ENCODE measurements around the gene POMT2.

Gene POMT2

DNA sequence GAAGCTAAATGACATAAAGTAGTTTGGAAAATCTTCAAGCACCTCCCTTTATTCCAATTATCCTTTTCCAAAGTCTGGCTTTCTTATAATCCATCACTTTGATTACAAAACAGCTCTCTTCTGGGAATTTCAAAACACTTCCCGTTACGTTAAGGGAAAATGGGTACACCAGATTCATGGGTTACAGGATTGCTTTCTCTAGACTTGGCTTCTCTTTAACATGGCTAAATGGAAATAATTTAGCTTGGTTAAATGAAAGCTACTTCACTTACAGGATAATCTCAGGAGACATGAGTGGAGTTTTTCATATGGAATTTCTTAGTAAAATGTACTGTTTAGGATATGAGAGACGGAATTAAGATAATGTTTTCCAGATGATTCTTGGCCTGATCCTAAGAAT lies 14.9 kb upstream of the POMT2 start:
- no peak overlapping the region for H3K27ac ChIP-seq
- TF ChIP-seq, protein P1, sequence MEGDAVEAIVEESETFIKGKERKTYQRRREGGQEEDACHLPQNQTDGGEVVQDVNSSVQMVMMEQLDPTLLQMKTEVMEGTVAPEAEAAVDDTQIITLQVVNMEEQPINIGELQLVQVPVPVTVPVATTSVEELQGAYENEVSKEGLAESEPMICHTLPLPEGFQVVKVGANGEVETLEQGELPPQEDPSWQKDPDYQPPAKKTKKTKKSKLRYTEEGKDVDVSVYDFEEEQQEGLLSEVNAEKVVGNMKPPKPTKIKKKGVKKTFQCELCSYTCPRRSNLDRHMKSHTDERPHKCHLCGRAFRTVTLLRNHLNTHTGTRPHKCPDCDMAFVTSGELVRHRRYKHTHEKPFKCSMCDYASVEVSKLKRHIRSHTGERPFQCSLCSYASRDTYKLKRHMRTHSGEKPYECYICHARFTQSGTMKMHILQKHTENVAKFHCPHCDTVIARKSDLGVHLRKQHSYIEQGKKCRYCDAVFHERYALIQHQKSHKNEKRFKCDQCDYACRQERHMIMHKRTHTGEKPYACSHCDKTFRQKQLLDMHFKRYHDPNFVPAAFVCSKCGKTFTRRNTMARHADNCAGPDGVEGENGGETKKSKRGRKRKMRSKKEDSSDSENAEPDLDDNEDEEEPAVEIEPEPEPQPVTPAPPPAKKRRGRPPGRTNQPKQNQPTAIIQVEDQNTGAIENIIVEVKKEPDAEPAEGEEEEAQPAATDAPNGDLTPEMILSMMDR (conservative IDR thresholded peaks at IDR 0.05; ENCODE audit: low read depth, low read length), result no peak

DNA sequence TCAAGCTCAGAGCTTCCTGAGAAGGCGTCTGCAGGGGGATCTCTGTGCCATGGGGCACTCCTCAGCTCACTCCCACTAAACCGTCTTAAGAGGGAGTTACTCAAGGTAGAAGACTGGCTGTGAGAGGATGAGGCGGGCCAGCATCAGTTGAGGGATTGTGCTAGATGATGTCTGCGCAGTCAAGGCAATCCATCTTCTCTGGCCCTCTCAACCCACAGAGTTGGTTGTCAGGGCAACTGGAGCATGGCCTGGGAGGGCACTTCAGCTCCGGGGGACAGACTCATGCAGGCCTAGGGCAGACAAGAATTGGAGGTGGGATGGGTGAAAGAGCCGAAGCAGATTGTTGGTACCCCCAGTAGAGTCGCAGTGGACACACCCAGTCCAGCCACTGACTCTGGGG lies 9.2 kb upstream of the POMT2 start:
- Histone ChIP-seq H2AFZ (ENCODE audit: low read depth) (no peak overlapping the region), H3K36me3 (ENCODE audit: insufficient read depth) (no peaks in the 10 kb centered on the region), H4K20me1 (ENCODE audit: insufficient read depth) (no peaks in the 10 kb centered on the region), H3K27me3 (ENCODE audit: insufficient read depth, low read depth) (no peaks in the 10 kb centered on the region), H3K4me2 (no peak overlapping the region), H3K9ac (no peak overlapping the region), H3K4me1 (ENCODE audit: low read depth, poor library complexity, severe bottlenecking) (no peaks in the 10 kb centered on the region), H3K79me2 (ENCODE audit: insufficient read depth, low read depth) (no peaks in the 10 kb centered on the region), H3K4me3 (IDR thresholded peaks at IDR 0.05; ENCODE audit: insufficient read depth, low read depth, low read length) (no peak overlapping the region), H3K27ac (no peak overlapping the region)
- TF ChIP-seq, protein P1 (conservative IDR thresholded peaks at IDR 0.05; ENCODE audit: low read depth, low read length), result no peak

More for the DNA sequence above, 14.9 kb upstream of the POMT2 start:
- no peaks in the 10 kb centered on the region for H4K20me1 ChIP-seq (ENCODE audit: insufficient read depth)
- no peak overlapping the region for H2AFZ ChIP-seq (ENCODE audit: low read depth)
- no peaks in the 10 kb centered on the region for H3K4me1 ChIP-seq (ENCODE audit: low read depth, poor library complexity, severe bottlenecking)
- H3K79me2 ChIP-seq (ENCODE audit: insufficient read depth, low read depth), result no peaks in the 10 kb centered on the region
- H3K4me3 ChIP-seq (IDR thresholded peaks at IDR 0.05; ENCODE audit: insufficient read depth, low read depth, low read length), result no peak overlapping the region
- H3K9ac ChIP-seq, result no peak overlapping the region
- H3K36me3 ChIP-seq (ENCODE audit: insufficient read depth), result no peaks in the 10 kb centered on the region
- H3K27me3 ChIP-seq (ENCODE audit: insufficient read depth, low read depth), result no peaks in the 10 kb centered on the region
- no peak overlapping the region for H3K4me2 ChIP-seq

DNA sequence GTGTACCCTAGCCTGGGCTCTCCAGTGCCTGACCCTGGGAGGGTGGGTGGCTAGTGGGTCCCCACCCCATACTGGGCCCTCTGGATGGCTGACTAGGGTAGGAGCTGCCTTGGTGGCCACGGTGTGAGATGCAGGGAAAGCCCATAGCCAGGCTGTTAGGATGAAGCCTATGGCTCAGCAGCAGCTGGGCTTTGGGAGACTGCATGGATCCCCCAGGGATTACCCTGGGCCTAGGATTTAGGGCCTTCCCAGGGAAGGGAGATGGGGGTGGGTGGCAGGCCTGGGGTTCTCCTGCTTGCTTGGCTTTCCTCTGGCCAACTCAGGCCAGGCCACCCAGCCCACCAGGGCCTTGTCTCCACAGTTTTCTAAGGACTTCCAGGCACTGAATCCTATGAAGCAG lies 6.4 kb upstream of the POMT2 start:
- Histone ChIP-seq H3K4me1 (ENCODE audit: low read depth, poor library complexity, severe bottlenecking) (no peaks in the 10 kb centered on the region), H2AFZ (ENCODE audit: low read depth) (no peak overlapping the region), H3K36me3 (ENCODE audit: insufficient read depth) (no peaks in the 10 kb centered on the region), H4K20me1 (ENCODE audit: insufficient read depth) (no peaks in the 10 kb centered on the region), H3K27ac (no peak overlapping the region), H3K9ac (no peak overlapping the region), H3K4me3 (IDR thresholded peaks at IDR 0.05; ENCODE audit: insufficient read depth, low read depth, low read length) (no peak overlapping the region), H3K4me2 (no peak overlapping the region), H3K79me2 (ENCODE audit: insufficient read depth, low read depth) (no peaks in the 10 kb centered on the region), H3K27me3 (ENCODE audit: insufficient read depth, low read depth) (no peaks in the 10 kb centered on the region)
- TF ChIP-seq, protein P1 (conservative IDR thresholded peaks at IDR 0.05; ENCODE audit: low read depth, low read length), result no peak

DNA sequence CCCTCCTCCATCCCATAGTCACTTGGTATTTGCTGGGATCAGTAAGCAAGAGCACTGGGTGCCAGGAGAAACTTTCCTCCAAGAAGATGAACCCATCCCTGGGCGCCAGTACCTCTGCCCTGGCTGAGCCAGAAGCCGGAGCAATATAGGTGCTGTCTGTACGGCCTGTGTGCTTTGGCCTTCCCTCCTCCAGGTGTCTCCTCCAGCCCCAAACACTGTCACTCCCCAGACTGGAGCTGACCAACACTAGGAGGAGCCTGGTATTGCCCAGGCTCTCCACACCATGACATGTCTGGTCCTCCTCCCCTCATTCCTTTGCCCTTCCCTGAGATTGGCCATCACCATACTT lies 5.0 kb upstream of the POMT2 start:
- TF ChIP-seq, protein P1 (conservative IDR thresholded peaks at IDR 0.05; ENCODE audit: low read depth, low read length), result no peak
- no peak overlapping the region for H3K4me3 ChIP-seq (IDR thresholded peaks at IDR 0.05; ENCODE audit: insufficient read depth, low read depth, low read length)
- H3K9ac ChIP-seq, result no peak overlapping the region
- no peak overlapping the region for H3K4me2 ChIP-seq
- no peaks in the 10 kb centered on the region for H3K4me1 ChIP-seq (ENCODE audit: low read depth, poor library complexity, severe bottlenecking)
- H3K79me2 ChIP-seq (ENCODE audit: insufficient read depth, low read depth), result no peaks in the 10 kb centered on the region
- H3K27me3 ChIP-seq (ENCODE audit: insufficient read depth, low read depth), result no peaks in the 10 kb centered on the region
- no peaks in the 10 kb centered on the region for H4K20me1 ChIP-seq (ENCODE audit: insufficient read depth)
- no peaks in the 10 kb centered on the region for H3K36me3 ChIP-seq (ENCODE audit: insufficient read depth)
- H2AFZ ChIP-seq (ENCODE audit: low read depth), result no peak overlapping the region
- no peak overlapping the region for H3K27ac ChIP-seq
